CD4-positive, alpha-beta T cell treated with Interleukin-1 beta for 1 hour (primary cell): ENCODE data around the gene PRR35.

Experiments
- DNase-seq, 2 donors: peaks; one replicate each; pipeline ENCODE4 v3.0.0-alpha.2; 2020 to 2022

The PRR35 gene

DNA sequence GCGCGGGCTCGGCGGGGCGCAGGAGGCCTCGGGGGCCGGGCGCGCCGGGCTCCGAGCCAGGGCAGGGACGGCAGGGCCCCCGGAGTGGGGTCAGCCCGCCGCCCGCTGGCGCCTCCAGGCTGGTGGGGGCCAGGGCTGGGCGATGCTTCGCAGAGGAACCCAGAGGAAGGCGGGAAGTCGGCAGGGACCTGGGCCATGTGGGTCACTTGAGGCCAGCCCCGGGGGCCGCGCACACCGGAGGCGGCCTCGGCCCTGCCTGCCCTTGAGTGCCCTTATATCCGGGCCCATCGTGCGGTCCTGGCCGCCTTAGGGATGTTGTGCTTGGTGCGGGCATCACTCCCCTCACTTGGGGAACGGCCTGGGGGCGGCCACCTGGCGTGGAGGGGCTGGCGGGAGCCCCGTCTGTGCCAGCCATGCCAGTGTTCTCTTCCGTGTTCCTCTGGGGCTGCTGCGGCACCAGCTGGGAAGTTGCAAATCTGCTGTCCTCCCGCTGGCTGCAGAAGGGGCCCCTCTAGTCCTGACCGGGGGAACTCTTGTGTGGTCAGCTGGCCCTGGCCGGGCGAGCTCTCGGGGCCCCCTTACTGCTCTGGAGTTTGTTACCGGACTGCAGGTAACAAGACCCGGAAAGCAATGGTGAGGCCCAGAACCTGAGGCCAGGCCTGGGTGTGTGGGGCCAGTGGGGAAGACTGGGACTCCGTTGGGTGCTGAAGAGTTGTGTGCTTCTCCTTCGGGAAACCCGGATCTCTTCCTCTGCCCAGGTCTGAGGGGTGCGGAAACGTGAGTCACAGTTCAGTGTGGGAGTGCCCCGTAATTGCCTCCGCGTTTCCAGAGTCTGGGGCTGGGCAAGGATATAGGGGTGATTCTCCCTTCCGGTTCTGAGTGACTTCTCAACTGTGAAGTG, 31.8 kb upstream of the PRR35 start:
- peak; percentile 29 to 50 for DNase-seq

DNA sequence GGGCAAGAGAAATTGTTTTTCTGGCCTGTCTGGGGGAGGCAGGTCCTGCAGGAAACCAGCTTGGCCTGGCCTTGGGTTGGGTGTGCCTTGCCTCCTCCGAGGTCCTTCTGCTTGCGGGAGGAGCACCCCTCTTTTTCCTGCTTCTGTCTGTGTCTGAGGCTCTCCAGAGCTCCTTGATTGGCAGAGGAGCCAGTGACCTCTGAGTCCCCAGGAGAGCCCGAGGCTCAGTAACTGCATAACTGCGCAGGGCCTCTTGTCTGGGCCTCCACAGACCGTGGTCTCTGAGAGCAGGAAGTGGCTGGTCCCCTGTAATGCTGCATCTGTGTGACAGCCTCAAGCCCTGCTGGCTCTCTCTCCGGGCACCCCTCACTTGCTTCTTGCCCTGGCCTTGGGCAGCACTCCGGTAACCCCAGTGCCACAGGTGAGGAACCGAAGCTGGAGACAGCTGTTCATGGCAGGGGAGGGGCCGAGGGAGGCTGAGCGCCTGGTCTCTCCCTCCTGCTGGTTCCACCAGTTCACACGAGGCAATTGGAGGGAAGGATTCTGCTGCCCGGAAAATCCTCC, 31.1 kb upstream of the PRR35 start:
- peak; percentile 21 to 35 for DNase-seq

DNA sequence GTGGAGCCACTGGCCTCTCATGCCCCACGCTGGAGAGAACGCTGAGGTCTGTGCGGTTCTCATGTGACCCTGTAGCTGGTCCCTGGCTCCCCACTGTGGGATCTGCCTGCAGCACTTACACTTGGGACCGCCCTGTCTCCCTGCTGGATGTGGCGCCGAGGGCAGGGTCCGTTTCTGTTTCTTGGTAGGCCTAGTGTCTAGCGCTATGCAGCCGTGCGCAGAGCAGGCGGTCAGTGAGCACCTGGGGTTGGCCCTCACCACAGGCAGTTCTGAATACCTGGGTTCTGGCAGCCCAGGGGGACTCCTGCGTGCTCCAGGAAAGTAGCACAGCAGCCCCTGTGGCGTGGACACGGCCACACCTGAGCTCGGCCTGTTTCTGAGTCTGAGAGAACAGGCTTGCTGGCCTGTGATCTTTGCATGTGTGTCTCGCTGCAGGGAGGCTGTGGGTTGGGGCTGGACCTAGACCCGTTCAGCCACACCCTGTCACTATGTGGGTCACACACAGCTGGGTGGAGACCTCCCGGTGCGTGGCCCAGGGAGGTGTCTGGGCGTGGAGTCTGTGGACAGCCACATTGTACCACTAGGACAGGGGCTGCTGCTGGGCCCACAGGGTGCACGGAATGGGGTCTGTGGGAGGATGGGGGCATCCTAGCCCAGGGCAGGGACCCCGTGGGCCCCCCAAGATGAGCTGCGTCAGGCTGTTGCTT, 29.9 kb upstream of the PRR35 start:
- DNase-seq, result no peak

DNA sequence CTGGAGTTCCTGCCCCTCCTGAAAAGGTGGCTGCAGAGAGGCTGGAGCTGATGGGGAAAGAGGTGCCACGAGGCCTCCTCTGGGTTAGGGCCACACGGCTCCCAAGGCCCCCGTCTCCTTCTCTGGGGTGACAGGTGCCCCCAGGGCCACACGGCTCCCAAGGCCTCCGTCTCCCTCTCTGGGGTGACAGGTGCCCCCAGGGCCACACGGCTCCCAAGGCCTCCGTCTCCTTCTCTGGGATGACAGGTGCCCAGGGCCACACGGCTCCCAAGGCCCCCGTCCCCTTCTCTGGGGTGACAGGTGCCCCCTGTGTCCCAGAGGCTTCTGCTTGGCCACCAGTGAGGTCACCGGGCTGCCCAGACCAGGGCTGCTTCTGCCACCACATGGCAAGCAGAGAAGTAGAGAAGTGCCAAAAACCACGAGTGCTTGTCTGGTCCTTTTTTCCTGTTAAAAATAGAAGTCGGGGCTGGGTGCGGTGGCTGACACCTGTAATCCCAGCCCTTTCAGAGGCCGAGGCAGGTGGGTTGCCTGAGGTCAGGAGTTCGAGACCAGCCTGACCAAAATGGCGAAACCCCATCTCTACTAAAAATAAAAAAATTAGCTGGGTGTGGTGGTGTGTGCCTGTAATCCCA, 28.6 kb upstream of the PRR35 start:
- no peak for DNase-seq

DNA sequence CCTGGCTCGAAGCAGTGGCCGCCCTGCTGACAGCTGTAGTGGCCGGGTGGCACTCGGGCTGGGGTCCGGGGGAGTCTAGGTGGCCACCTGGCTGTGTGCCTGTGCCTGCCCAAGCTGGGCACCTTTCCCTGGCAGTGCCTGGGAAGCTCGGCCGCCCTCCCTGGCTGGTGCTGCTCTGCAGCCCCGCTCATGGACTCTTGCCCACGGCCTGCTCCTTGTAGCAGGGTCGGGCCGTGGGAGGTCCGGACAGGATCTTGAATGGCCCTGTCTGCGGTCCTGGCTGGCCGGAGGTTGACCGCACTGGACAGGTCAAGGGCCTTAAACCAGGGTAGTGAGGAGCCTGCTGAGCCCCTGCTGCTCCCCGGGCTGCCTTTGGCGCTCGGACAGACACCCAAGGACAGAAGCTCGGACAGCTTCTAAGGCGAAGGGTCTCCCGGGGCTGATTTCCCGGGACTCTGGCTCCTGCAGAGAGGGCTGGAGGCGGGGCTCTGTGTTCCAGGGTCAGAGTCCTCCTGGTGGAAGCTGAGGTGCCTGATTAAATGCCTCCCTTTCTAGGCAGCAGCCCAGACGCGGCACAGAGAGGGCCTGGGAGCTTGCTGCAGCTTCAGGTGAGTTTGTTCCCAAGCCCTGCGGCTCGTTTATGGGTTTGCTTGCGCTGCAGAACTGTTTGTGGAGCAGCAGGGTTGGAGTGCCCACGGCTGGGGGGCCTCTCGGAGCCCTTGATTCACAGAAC, 26.6 kb upstream of the PRR35 start:
- DNase-seq, result no peak

DNA sequence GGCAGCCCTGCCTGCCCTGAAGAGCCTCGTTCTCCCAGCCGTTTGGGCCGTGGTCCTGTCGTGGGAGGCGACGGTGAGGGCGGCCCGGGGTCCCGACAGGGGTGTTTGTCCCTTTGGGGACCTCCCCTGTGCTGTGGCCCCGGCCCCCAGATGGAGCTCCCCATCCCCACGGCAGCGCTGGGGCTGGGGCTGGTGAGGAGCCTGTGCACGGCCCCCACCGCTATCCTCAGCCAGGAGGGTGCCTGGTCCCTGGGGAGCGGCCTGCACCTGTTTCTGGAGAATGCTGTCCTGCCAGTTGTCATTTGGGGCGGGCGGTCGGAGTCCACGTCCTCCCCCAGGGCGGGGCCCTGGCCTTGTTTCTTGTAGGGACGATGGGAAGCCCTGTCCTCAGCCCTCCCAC, 26.1 kb upstream of the PRR35 start:
- no peak for DNase-seq

DNA sequence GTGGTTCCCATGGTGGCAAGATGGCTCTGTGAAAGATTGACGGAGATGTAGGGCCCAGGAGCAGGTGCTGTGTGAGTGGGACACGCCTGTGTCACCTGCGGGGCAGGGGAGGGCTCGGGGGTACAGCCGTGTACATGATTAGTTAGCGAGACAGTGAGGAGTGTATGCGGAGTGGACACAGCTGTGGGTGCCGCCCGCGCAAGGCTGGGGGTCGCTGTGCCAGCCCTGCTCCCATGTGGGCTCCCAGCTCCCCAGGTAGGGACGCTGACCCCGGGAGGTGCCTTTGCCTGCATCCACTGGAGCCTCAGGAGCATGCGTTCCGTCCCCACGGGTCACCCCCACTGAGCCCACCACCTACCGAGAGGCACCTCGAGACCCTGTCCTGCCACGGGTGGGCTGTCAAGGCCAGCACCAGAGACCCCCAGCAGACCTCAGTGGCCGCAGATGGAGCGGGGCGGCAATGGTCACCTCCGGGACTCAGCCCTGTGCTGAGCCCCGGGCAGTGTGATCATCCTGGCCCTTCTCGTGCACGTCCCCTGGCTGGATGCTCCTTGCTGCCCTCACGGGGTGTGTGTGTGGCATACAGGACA, 25.2 kb upstream of the PRR35 start:
- DNase-seq, result no peak

DNA sequence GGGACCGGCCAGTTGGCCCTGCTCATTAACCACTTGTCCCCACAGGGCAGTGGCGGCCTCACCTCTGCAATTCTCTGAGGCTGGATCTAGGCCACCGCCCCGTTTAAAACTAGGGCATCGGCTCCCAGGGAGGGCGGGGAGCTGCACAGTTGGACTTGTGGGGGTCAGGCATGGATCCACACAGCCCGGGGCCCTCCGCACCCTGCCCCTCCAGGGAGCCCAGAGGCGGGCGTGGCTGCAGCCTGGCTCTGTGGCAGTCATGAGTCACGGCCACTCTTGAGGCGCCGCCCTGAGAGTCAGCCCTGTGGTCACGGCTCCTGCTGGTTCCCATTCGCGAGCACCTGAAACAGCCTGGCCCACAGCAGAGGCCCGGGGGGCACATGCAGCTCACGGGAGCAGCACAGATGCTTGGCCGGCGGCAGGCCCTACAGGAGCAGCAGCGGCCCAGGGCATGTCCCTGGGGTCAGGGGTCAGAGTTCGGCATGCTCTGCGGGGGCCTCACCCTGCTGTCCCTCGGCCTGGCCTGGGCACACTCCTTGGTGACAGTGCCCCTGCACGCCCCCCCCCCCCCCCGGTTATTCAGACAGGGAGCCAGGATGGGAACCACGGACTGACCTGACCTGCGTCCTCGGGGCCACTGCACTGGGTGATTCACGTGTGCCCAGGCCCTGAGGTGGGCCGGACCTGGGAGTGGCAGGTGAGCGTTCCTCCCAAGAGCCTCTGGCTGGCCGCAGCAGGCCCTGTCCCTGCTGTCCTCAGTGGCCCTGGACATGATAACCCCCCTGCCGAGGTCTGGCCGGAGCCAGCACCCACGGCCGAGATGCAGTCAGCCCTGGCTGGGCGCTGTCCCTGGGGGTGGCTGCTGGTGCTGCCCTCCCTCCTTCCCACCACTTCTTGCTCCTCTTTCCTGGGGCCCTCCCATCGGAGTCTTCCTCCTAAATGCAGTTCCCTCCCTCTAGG, 24.5 kb upstream of the PRR35 start:
- DNase-seq, result peak in 1 of 2 donors; percentile 16

DNA sequence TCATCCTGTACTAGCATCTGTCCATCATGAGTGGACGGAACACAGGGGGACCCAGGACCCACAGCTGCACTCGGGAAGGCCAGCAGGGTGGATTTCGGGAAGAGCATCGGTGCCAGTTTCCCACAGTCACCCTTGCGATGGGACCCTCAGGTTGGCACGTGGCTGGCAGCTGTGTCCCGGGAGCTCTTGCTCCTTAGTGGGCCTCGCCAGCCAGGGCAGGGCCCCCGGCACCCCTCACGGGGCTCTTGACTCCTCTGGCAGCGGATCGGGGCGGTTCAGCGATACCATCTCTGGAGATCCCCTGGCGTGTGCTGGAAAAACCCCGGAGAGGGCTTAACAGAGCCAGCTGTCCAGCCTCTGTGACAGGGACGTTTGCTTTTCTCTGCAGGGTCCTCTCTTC, 23.4 kb upstream of the PRR35 start:
- no peak for DNase-seq

DNA sequence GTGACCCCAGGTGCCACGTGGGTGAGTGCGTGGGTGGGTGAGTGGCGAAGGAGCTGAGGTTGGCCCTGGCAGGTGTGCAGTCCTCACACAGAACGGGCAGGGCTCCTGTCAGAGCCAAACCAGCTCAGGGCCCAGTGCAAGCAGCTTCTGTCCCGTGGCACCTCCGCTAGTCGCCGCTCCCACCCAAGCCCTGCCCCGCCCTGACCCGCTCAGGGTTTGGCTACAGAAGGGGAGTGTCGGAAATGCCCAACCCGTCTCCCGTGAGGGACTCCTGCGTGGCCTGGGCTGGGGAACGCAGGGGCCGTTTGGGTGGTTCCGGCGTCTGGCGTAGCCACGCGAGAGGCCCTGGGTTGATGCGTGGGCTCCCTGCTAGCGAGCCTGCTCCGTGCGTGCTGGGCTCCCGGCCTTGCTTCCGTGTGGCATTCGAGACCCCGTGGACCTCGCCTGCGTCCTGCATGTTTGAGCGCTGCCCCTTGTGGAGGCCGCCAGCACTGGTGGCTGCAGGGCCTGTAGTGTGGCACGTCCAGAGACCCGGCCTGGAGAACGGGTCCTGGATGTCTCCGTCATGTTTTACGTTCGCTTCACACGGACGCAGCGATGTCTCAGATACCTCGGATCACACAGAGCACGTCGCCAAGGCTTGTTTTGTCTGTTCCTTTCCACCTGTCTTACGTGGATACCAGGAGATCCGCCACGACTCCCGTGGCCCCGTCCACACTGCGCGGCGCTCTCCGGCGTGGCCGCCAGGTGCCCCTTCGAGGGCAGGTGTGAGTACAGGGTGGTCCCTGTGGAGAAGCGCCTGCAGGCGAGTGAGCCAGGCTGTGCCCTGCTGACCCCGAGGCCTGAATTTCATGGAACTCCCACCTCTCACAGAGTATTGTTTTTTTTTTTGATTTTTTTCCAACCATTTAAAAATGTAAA, 22.5 kb upstream of the PRR35 start:
- no peak for DNase-seq

DNA sequence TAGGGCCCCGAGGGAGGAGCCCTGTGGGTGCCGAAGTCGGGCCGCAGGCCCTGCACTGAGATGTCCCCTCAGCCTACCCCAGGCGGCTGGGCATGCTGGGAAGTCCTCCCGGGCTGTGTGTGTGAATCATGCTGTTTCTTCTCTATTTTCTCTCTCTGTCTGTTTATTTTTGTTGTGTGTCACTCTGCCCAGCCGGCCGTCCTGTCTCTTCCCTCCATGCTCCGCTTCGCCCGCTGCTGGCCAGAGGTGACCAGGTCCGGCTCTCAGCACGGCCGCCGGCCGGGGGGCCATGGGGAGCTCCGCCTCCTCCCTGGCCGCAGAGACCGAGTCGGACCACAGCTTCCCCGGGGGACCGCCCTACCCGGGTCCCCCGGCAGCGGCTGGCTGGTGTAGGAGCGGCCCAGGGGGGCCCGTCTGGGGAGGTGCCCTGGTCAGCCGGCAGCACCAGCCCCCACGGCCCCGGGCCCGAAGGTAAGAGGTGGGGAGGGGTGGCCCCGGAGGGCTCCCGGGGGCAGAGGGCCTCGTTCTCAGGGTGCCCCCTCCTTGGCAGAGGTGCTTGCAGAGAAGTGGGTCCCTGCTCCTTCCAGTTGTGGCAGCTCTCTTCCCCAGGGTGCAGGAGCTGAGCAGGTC, 20.2 kb upstream of the PRR35 start:
- DNase-seq, result no peak

DNA sequence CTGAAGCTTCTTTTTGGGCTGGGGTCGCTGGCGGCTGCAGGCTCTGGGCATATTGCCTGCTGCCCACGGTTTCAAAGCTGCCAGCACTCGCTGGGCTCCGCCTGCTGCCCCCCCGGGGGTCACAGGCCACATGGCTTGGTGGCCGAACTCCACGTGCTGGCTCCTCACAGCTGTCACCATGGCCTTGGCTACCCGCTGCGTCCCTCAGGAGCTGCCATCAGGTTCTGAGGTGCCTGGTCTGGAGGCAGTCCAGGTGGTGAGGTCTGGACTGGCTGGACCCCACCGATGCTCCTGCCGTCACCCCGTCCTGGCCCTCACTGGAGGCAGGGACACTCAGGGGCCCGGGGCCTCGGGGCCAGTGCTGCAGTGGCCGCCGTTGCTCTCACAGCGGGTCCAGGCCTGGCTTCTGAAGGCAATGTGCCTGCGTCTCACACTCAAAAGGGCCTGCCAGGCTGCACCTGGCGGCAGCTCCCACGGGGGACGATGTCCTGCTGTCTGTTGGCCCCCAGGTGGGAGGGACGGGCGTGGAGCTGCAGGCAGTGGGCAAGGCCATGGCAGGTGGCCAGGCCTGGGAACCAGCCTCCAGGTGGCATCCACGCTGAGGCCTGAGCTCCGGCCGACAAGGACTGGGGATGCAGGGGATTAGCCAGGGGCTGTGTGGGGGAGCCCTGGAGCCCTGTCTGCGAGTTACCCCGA, 19.4 kb upstream of the PRR35 start:
- DNase-seq, result no peak

DNA sequence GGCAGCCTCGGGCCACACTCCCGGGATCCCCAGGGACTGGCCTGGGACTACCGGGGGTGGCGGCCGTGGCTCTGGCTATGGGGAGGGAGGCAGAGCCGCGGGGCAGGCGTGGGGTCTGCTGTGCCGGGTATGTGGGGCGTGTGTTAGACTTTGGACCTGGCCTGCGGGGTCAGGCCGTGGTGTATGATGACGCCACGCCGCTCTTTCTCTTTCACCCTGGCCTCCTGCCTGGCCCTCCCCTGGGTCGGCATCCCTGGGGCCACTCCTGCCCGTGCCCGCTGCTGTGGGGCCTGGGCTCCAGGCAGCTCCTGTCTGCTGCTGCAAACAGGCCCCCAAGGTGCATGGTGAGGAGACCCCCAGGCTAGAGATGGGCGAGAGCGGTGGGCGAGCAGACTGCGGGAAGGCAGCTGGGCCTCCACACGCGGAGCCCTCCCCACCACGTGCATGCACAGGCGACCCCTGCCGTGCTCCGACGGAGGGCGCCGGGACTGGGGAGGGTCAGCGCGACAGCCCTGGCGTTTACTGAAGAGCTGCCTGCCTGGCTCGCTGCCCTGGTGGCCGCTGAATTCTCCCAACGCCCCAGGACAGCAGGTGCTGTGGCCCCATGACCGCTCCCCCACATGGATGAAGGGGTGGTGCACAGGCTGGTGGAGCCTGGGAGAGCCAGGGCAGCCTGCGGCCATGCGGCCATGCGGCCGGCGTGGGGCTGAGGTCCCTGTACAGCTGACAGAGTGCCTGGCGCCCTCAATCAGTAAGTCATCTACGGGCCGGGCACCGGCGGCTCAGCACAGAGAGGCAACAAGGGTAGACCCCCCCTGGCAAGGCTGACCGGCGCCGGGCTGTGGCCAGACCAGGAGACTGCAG, 16.7 kb upstream of the PRR35 start:
- DNase-seq, result no peak

DNA sequence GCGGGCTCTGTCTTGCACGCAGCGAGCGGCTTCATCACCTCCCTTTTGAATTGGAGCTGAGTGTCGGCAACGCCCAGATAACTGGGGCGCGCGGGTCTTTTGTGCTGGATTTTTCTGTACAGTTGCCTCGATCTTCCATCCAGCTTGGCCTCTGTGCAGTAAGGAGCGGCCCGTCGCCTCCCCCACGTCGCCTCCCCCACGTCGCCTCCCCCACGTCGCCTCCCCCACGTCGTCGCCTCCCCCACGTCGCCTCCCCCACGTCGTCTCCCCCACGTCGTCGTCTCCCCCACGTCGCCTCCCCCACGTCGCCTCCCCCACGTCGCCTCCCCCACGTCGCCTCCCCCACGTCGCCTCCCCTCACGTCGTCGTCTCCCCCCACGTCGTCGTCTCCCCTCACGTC, 15.7 kb upstream of the PRR35 start:
- DNase-seq, result no peak

DNA sequence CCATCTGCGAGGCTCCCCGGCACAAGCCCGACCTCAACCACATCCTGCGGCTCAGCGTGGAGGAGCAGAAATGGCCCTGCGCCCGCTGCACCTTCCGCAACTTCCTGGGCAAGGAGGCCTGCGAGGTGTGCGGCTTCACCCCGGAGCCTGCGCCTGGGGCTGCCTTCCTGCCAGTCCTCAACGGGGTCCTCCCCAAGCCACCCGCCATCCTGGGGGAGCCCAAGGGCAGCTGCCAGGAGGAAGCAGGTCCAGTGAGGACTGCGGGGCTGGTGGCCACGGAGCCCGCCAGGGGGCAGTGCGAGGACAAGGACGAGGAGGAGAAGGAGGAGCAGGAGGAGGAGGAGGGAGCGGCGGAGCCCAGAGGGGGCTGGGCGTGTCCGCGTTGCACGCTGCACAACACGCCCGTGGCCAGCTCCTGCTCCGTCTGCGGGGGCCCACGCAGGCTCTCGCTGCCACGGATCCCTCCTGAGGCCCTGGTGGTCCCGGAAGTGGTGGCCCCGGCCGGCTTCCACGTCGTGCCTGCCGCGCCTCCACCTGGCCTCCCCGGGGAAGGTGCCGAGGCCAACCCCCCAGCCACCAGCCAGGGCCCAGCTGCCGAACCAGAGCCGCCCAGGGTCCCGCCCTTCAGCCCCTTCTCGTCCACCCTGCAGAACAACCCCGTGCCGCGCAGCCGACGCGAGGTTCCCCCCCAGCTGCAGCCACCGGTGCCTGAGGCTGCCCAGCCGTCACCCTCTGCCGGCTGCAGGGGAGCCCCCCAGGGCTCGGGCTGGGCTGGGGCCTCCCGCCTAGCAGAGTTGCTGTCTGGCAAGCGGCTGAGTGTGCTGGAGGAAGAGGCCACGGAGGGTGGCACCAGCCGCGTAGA, 13.1 kb upstream of the PRR35 start:
- peak; percentile 52 to 60 for DNase-seq

DNA sequence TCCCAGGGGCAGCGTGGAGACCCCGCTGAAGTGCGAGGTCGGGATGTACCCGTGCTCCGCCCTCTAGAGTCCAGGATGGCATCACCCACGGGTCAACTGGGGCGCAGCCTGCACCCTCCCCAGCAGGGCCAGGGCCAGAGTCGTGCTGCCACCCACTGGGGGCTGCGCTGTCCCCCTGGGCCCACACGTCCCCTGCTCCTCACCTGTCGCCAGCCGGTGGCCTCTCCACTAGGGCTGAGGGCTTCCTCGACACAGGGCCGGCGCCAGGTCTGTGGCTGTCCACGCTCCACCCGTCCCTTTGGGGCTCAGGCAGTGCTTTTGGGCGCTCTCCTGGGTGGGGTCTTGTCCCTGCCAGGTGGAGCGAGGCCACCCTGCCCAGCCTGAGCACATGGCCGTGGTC, 11.6 kb upstream of the PRR35 start:
- DNase-seq, result no peak
